DMS153 treated with DMSO at 0.1 percent for 48 hours (cell line): ENCODE measurements around the gene SHISA8.

ENCODE experiments used
- DNase-seq: peaks from one replicate; lab custom pipeline; 2025; ENCODE audit not compliant: unreplicated experiment; lab: John Stamatoyannopoulos, UW

SHISA8 gene

DNA sequence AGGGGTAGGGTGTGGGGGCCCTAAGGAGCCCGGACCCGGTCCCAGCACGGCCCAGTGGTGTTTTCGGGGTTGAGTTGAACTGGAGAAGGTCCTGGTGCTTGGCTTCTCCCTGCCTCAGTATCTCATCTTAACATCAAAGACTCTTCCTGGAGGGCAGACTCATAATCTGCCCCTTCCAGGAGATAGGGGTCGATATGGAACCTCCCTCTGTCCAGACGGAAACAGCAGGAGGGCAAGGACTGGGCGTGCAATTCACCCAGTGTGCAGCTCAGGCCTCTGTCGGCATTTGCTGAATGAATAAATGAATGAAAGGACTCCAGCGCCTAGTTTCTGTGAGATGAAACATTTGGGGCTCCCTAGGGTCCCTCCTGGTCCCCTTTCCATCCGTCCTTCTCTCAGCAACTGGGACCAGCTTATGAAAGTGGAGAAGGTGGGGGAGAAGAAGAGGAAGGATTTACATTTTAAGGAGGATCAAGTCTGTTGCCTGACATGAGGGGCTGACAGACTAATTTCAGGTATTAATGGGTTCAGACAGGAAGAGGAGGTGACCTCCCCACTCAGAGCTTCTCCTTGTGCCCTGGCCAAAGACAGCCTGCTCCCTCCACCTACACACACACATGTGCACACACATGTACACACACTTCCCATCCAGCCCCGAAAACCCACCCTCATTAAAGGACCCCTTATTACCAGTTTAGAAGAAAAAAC is 1.1 kb upstream of the SHISA8 start:
- no peak for DNase-seq

DNA sequence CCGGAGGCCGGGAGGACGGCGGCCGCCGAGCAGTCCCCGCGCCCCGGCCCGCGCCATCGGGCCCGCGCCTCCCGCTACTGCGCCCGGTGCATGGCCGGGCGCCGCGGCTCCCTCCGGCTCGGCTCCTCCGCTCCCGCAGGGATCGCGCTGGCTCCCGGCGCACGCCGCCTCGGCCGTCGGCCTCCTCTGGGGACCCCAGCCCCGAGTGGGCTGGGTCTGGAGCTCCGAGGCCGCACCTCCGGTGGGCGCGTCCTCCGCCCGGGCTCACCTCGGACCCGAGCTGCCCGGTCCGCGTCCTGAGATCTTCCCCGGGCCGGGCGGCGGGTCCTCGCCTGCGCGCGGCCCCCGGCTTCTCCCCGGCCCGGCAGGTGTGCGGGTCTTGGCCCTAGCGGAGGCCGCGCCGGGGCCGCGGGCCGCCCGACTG is 251 bp downstream of the SHISA8 start:
- no peak for DNase-seq

- no peak for DNase-seq
Measured at GRCh38 chr22:41913842-41914534, 886 bp downstream of the SHISA8 start.

- DNase-seq, result no peak
Measured at GRCh38 chr22:41913040-41913719, 1.7 kb downstream of the SHISA8 start.

GRCh38 chr22:41912338-41913039 is 2.4 kb downstream of the SHISA8 start:
- DNase-seq, result no peak

DNA sequence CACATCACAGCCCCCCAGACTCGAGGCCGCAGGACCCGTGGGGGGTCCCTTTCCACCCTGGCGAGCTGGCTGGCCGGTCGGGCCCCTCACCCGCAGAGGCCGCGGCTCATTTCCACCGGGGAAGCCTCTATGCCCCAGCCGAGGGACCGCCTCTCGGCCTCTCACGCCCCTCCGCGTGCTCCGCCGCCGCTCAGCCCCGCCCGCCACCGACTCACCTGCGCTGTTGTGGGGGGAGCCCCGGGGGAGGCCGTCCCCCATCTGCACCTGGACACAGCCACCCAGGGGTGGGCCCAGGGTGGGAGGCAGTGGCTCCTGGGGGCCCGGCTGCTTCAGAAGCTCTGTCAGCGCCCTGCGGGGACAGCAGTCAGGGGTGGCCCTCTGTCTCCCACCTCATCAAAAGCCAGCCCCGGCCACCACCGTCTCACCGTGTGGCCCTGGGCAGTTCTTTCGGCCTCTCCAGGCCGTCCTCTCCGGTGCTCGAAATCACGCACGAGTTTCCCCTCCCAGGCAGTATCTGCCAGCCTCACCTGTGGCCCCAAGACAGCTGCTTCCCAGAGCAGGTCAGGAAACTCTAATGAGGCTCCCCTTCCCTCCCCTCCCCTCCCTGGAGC is 3.8 kb downstream of the SHISA8 start:
- no peak for DNase-seq

DNA sequence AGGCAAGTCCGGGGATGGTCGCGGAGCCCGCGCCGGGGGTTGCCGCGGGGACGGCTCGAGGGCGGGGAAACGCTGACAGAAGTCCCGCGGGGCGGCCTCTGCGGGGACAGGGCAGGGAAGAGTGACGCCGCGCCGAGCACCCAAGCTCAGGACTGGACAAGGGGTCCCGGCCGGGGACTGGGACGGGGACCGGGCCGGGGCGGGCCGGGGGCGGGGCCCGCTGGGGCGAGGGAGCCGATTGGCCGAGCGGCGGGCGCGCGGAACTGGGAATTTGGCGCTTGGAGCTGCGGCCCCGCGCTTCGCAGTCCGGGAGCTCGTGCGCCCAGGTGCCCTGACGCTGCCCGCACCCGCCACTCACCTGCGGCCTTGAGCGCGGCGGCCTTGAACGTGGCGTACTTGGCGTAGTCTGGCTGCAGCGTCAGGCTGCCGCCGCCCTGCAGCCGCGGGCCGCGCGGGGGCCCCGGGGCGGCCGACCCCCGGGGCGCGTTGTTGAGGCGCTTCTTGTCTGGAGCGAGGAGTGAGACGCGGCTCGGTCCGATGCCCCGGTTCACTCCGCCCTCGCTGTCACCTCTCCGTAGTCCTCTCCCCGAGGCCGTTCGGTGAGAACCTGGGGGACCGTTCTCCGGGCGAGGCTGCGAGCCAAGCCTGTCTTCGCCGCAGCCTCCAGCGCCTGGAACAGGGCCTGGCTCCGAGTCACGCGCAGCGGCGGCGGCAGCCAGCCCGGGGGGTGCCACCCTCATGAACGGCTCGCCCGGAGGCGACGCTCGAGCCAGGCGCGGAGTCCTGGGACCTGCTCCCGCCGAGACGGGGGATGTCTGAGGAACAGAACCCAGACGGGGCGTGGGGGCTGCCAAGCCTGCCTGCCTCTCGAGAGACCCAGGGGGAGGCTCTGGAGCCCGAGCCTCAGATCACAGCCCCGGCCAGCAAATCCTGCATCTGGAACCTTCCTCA is 4.5 kb downstream of the SHISA8 start:
- DNase-seq, result no peak

- DNase-seq, result no peak
Measured at GRCh38 chr22:41909310-41910049, 5.4 kb downstream of the SHISA8 start.

GRCh38 chr22:41908411-41909309 is 6.2 kb downstream of the SHISA8 start:
- no peak for DNase-seq

- DNase-seq, result no peak
Measured at GRCh38 chr22:41907436-41908401, 7.2 kb downstream of the SHISA8 start.

DNA sequence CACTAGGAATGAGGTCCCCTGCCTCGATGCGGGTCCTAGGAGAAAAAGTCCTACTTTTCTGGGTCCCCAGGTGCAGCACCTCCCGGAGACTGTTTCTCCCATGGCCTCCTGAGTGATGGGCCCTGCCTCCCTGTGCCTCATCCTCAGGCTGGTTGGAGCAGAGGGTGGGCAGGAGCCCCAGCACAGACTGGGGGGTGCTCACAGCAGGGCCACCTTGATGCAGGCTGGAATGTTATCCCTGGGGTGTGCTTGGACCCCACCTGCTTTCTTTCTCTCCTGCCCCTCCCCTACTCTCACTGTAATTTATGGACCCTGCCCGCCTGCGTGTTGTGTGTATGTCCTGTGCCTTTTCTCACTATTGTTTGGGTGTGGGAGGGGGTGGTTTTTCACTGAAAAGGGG is 8.1 kb downstream of the SHISA8 start:
- DNase-seq, result no peak

DNA sequence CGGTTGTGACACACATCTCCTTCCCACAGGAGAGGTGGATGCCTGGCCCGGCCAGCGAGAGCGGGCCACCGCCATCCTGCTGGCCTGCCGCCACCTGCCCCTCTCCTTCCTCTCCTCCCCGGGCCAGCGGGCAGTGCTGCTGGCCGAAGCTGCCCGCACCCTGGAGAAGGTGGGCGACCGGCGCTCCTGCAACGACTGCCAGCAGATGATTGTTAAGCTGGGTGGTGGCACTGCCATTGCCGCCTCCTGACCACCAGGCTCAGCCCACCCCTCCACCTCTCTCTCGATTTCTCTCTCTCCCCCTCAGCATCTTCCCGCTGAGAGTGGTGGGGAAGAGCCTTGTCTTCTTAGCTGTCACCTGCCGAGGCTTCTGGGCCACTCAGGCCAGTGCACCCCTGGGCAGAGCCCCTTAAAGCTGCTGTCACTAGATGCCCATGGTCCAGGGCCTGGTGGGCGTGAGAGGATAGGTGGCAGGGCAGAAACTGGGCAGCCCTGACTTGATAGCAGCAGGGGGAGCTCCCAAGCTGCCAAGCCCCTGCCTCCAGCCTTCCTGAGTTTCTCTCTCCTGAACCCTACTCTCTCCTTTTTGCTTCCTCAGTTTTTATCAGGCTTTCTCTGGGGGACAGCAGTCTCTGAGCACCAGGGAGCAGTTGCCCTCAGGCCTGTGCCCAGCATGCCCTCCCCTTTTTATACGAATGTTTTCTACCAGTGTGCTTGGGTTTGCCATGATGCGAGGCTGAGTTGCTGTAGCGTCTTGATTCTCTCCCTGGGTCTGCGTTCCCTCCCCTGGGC is 9.3 kb downstream of the SHISA8 start:
- DNase-seq, result no peak

DNA sequence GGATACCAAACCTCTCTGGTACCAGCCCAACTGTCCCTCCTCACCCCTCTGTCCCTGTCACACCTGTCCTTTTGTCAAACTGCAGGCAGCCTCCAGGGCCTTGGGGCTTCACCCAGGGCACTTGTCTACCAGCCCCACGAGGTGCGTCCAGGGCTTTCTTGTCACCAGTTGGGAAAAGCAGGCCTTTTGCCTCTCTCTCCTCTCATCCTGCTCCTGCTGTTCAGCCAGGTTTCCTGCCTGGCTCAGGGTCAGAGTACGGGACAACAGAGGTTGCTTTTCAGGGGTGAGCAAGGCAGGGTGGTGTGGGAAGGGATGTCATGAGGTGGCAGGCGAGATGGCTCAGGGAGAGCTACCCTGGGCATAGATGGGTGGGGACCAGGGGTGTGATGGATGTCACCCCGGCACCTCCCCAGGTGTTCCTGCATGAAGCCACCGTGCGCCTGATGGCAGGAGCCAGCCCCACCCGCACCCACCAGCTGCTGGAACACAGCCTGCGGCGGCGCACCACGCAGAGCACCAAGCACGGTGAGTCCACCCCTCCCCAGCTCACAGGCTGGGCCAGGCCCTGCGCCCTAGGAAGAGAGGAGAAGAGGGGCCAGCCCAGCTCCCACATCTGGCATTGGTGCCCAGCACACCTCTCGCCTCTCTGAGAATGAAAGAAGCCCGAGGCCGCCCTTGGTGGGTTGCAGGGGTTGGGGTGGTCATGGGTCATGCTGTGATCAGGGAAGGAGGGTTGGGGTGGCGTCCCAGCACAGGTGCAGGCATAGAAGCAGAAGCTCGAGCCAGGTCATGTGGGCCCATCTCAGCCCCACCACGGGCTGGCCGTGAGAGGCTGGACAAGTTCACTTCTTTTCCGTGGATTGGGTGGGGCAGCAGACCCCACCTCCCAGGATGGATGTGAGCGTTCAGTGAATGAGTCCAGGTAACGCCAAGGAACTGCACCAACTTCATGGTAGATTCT is 10.1 kb downstream of the SHISA8 start:
- DNase-seq, result no peak

- DNase-seq, result no peak
Measured at GRCh38 chr22:41902932-41903421, 11.9 kb downstream of the SHISA8 start.

DNA sequence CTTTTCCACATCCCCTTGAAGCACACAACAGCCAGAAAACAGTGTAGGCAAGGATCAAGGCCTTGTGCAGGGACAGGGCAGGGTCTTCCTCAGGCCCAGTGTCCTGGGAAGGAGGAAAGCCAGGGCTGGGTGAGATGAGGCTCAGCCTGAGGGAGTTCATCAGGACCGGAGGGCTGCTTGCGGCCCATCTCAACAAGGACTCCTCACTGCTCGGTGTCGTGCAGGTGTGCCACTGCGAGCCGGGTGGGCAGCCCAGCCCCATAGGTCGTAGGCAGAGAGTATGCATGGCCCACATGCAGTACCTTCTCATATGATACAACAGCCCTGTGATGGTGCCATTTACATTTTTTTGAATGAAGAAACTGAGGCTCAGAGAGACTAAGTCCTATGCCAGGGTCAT is 12.9 kb downstream of the SHISA8 start:
- DNase-seq, result no peak
